H9 (cell line): ENCODE data around the gene PEX14. TPM values are rescaled to one million over a fixed set of nuclear protein-coding genes. Genes with fewer than 3 reads are reported as not detected.

Experiments
- DNase-seq: peaks from one replicate; pipeline ENCODE4 v3.0.0-alpha.2; 2017
- H2AFZ ChIP-seq: one replicate; pipeline ENCODE4 v1.6.1; 2013; ENCODE audit warnings: mild to moderate bottlenecking, low read length, control low read depth, moderate library complexity
- H2AK5ac ChIP-seq: 2 replicates; pipeline ENCODE4 v1.6.1; 2013; ENCODE audit warnings: low read length, control low read depth, mixed read lengths; ENCODE audit not compliant: insufficient read length
- H2BK120ac ChIP-seq: one replicate; pipeline ENCODE4 v1.6.1; 2013; ENCODE audit warnings: low read depth, mild to moderate bottlenecking, low read length, control low read depth, inconsistent platforms; ENCODE audit not compliant: poor library complexity, severe bottlenecking
- H2BK12ac ChIP-seq: 2 replicates; pipeline ENCODE4 v1.6.1; 2013; ENCODE audit warnings: low read length, control low read depth, mixed read lengths, low read depth; ENCODE audit not compliant: insufficient read length
- H2BK15ac ChIP-seq: 2 replicates; pipeline ENCODE4 v1.6.1; 2013; ENCODE audit warnings: low read depth, low read length, control low read depth
- H2BK20ac ChIP-seq: one replicate; pipeline ENCODE4 v1.6.1; 2013; ENCODE audit warnings: low read depth, mild to moderate bottlenecking, low read length, control low read depth, inconsistent platforms; ENCODE audit not compliant: poor library complexity, severe bottlenecking
- H2BK5ac ChIP-seq: 2 replicates; pipeline ENCODE4 v1.6.1; 2013; ENCODE audit warnings: low read length, control low read depth, mixed read lengths; ENCODE audit not compliant: insufficient read length
- H3K14ac ChIP-seq: 2 replicates; pipeline ENCODE4 v1.6.1; 2013; ENCODE audit warnings: low read length, control low read depth; ENCODE audit not compliant: insufficient read depth
- H3K18ac ChIP-seq: 2 replicates; pipeline ENCODE4 v1.6.1; 2013; ENCODE audit warnings: low read depth, mild to moderate bottlenecking, mixed read lengths, low read length, control low read depth; ENCODE audit not compliant: insufficient read length
- H3K23ac ChIP-seq: 2 replicates; pipeline ENCODE4 v1.6.1; 2013; ENCODE audit warnings: low read length, control low read depth, mixed read lengths, low read depth; ENCODE audit not compliant: insufficient read length
- H3K23me2 ChIP-seq: 2 replicates; pipeline ENCODE4 v1.6.1; 2013; ENCODE audit warnings: low read depth, mild to moderate bottlenecking, mixed read lengths, low read length, control low read depth; ENCODE audit not compliant: insufficient read length, poor library complexity, severe bottlenecking
- H3K27ac ChIP-seq: 2 replicates; pipeline ENCODE4 v1.5.1; 2013; ENCODE audit warnings: low read length, control low read depth, mixed read lengths, low read depth; ENCODE audit not compliant: insufficient read length
- H3K27me3 ChIP-seq: 2 replicates; pipeline ENCODE4 v1.6.1; 2013; ENCODE audit warnings: low read length, control low read depth, inconsistent platforms; ENCODE audit not compliant: insufficient read depth
- H3K4ac ChIP-seq: 2 replicates; pipeline ENCODE4 v1.6.1; 2013; ENCODE audit warnings: low read depth, mild to moderate bottlenecking, control low read depth, inconsistent platforms, low read length, moderate library complexity
- H3K4me1 ChIP-seq: 2 replicates; pipeline ENCODE4 v1.6.1; 2013; ENCODE audit warnings: low read length, control low read depth, inconsistent platforms; ENCODE audit not compliant: insufficient read depth
- H3K4me2 ChIP-seq: 2 replicates; pipeline ENCODE4 v1.6.1; 2013; ENCODE audit warnings: low read length, control low read depth, mixed read lengths; ENCODE audit not compliant: insufficient read length, insufficient read depth
- H3K56ac ChIP-seq: 2 replicates; pipeline ENCODE4 v1.6.1; 2013; ENCODE audit warnings: low read depth, mild to moderate bottlenecking, mixed read lengths, low read length, control low read depth; ENCODE audit not compliant: insufficient read length
- H3K79me1 ChIP-seq: 2 replicates; pipeline ENCODE4 v1.6.1; 2013; ENCODE audit warnings: low read depth, mild to moderate bottlenecking, moderate library complexity, low read length, control low read depth, inconsistent platforms; ENCODE audit not compliant: insufficient read depth, poor library complexity, severe bottlenecking
- H3K79me2 ChIP-seq: 2 replicates; pipeline ENCODE4 v1.6.1; 2013; ENCODE audit warnings: low read length, control low read depth, inconsistent platforms; ENCODE audit not compliant: insufficient read depth
- H3K9ac ChIP-seq: 2 replicates; pipeline ENCODE4 v1.6.1; 2013; ENCODE audit warnings: low read length, control low read depth, mixed read lengths; ENCODE audit not compliant: insufficient read length; ENCODE audit errors: extremely low read depth
- H3K9me3 ChIP-seq: one replicate; pipeline ENCODE4 v1.6.1; 2013; ENCODE audit warnings: low read depth, low read length, inconsistent platforms; ENCODE audit not compliant: control insufficient read depth
- H3T11ph ChIP-seq: one replicate; pipeline ENCODE4 v1.6.1; 2013; ENCODE audit warnings: mild to moderate bottlenecking, low read length, control low read depth, inconsistent platforms
- H4K20me1 ChIP-seq: one replicate; pipeline ENCODE4 v1.6.1; 2013; ENCODE audit not compliant: control insufficient read depth, insufficient read length, insufficient read depth
- H4K5ac ChIP-seq: 2 replicates; pipeline ENCODE4 v1.6.1; 2013; ENCODE audit warnings: low read depth, mild to moderate bottlenecking, mixed read lengths, low read length, control low read depth; ENCODE audit not compliant: insufficient read length
- H4K8ac ChIP-seq: replicated peaks from 2 replicates; pipeline ENCODE4 v1.6.1; 2013; ENCODE audit warnings: low read length, control low read depth, mixed read lengths, low read depth; ENCODE audit not compliant: insufficient read length
- H4K91ac ChIP-seq: 2 replicates; pipeline ENCODE4 v1.6.1; 2013; ENCODE audit warnings: low read depth, mild to moderate bottlenecking, moderate library complexity, mixed read lengths, low read length, control low read depth; ENCODE audit not compliant: insufficient read length
- H3K27ac Mint-ChIP-seq, 3 experiments: 2 replicates in 2 of 3; 3 replicates in 1 of 3; pipeline ENCODE4 v1.8.0; 2020 to 2021; ENCODE audit warnings: mixed read lengths in 3 of 3, mild to moderate bottlenecking in 1 of 3, moderate library complexity in 1 of 3
- H3K27me3 Mint-ChIP-seq: 2 replicates; pipeline ENCODE4 v1.8.0; 2021; ENCODE audit warnings: low read depth, mild to moderate bottlenecking, moderate library complexity, mixed read lengths
- H3K36me3 Mint-ChIP-seq, 3 experiments: 2 replicates in 2 of 3; 3 replicates in 1 of 3; pipeline ENCODE4 v1.8.0; 2020 to 2021; ENCODE audit warnings: low read depth in 3 of 3, mixed read lengths in 3 of 3; ENCODE audit not compliant: insufficient read depth in 1 of 3
- H3K4me1 Mint-ChIP-seq, 2 experiments: 2 replicates each; pipeline ENCODE4 v1.8.0; 2020; ENCODE audit warnings: mixed read lengths in 2 of 2
- H3K4me3 Mint-ChIP-seq, 2 experiments: 2 replicates in 1 of 2; 3 replicates in 1 of 2; pipeline ENCODE4 v1.8.0; 2020 to 2021; ENCODE audit warnings: mild to moderate bottlenecking in 2 of 2, mixed read lengths in 2 of 2, moderate library complexity in 1 of 2
- H3K9me3 Mint-ChIP-seq, 2 experiments: 2 replicates in 1 of 2; 3 replicates in 1 of 2; pipeline ENCODE4 v1.8.0; 2020; ENCODE audit warnings: mild to moderate bottlenecking in 2 of 2, mixed read lengths in 2 of 2, moderate library complexity in 1 of 2
- WGBS: extraction: QIAGEN DNeasy Blood & Tissue Kit; methylation state at CpG from one replicate; pipeline ENCODE4 v1.1.7; 2013; ENCODE audit warnings: missing lambda C conversion rate, low lambda C conversion rate, mixed read lengths; ENCODE audit not compliant: insufficient read length; ENCODE audit errors: extremely low coverage; 5-methylcytosine and 5-hydroxymethylcytosine counted together
- total RNA-seq: library from RNA; stranded (reverse); gene quantifications from 2 replicates; pipeline ENCODE4 v1.2.1, GENCODE V29; 2021
- TF ChIP-seq, protein P1 (sequence below): fragments of 200-600 bp; sonication (generic); conservative IDR thresholded peaks from 3 replicates; pipeline ENCODE4 v1.8.0; 2021; ENCODE audit warnings: antibody characterized with exemption, mild to moderate bottlenecking

PEX14 gene
- total RNA-seq, 1 experiment from 2014 or later: 23.9 TPM

DNA sequence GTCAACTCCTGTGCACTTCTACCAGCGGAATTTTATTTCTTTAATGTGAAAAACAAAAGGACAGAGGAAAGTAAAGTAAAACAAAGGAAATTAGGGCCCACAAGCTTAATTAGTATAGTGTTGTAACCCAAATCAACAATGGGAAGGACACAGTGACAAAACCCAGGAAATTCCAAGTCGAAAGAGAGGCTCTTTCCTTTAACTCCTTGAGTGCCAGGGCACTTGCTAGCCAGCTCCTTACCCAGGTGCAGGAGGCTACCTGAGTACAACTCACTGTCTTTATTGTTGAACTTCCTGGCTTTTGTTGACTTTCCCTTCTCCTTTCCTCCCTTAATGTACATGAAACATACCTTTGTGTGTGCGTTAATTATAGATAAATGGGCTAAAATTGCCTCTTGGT, 55.0 kb downstream of the PEX14 start:
- Histone ChIP-seq H4K20me1 (no peaks in the 10 kb centered on the region), H3K9me3 (no peaks in the 10 kb centered on the region), H3K79me2 (no peaks in the 10 kb centered on the region), H2AFZ (no peak overlapping the region), H3K56ac (no peak overlapping the region), H2BK12ac (no peak overlapping the region), H4K5ac (no peak overlapping the region), H2BK15ac (no peak overlapping the region), H4K8ac (no peak overlapping the region), H3K23ac (no peak overlapping the region), H3K14ac (no peak overlapping the region), H3K9ac (no peak overlapping the region), H3K27ac (no peak overlapping the region), H3K79me1 (no peaks in the 10 kb centered on the region), H3K18ac (no peak overlapping the region), H3T11ph (no peak overlapping the region), H2BK5ac (no peak overlapping the region), H3K4me2 (peak overlapping the region; percentile 46), H3K4ac (no peak overlapping the region), H2AK5ac (no peak overlapping the region), H3K4me1 (peaks cover 10% of the 10 kb centered on the region), H2BK120ac (no peak overlapping the region), H2BK20ac (no peak overlapping the region), H4K91ac (no peak overlapping the region), H3K23me2 (no peaks in the 10 kb centered on the region), H3K27me3 (no peaks in the 10 kb centered on the region)
- peak; percentile 58 for DNase-seq
- Mint-ChIP-seq H3K27ac (no peak overlapping the region; a peak in 1 of 7 replicates), H3K4me1 (peaks cover 50 to 52% of the 10 kb centered on the region in 2 experiments), H3K36me3 (no peaks in the 10 kb centered on the region), H3K9me3 (no peaks in the 10 kb centered on the region), H3K27me3 (no peaks in the 10 kb centered on the region), H3K4me3 (peak overlapping the region; percentile 17 to 38; a peak in 4 of 5 replicates)
- TF ChIP-seq, protein P1, sequence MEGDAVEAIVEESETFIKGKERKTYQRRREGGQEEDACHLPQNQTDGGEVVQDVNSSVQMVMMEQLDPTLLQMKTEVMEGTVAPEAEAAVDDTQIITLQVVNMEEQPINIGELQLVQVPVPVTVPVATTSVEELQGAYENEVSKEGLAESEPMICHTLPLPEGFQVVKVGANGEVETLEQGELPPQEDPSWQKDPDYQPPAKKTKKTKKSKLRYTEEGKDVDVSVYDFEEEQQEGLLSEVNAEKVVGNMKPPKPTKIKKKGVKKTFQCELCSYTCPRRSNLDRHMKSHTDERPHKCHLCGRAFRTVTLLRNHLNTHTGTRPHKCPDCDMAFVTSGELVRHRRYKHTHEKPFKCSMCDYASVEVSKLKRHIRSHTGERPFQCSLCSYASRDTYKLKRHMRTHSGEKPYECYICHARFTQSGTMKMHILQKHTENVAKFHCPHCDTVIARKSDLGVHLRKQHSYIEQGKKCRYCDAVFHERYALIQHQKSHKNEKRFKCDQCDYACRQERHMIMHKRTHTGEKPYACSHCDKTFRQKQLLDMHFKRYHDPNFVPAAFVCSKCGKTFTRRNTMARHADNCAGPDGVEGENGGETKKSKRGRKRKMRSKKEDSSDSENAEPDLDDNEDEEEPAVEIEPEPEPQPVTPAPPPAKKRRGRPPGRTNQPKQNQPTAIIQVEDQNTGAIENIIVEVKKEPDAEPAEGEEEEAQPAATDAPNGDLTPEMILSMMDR: no peak
- no CpG with 5 or more reads among the region's 3 CpGs for WGBS
